Heart left ventricle (tissue), 13 donors: ENCODE results near the gene SPPL2B.

Experiments used
- POLR2A ChIP-seq, 2 donors: fragments of 450-650 bp; IDR thresholded peaks; one replicate each; pipeline ENCODE4 v1.6.1; 2017; ENCODE audit warnings: antibody characterized with exemption in 2 of 2, mild to moderate bottlenecking in 2 of 2, moderate library complexity in 2 of 2
- TF ChIP-seq, protein P1 (sequence below), 12 donors: fragments of 200-600 bp; sonication (generic) in 4 of 12; IDR thresholded peaks; one replicate each; pipeline versions ENCODE4 v1.5.0 to v1.8.0; 2018 to 2022; ENCODE audit warnings: antibody characterized with exemption in 12 of 12, mild to moderate bottlenecking in 5 of 12
- donor health status: ischemic (EF 13 %, LVEDD 7.1; RV severe dilation, severe dysfunction).
- donor health status: DM: no; HTN: yes; CAD: no.
- donor health status: DM: no; HTN: no; CAD: no.
- donor health status: ischemic (EF 25% LVEDD 6.9; RV normal size, moderate dysfunction).
- donor health status: ischemic (EF 25% LVEDD 5.7; RV mildly dilated, moderate dysfunction).
- donor health status: ischemic (EF 35%, LVEDD 5.7; RV mildly dilated, moderate dysfunction).
- donor health status: nonischemic (EF 11% LVEDD 7.7; RV severe dilation, severe dysfunction).
- donor health status: DM: yes; HTN: yes; CAD: no.
- donor health status: PGD.
- donor health status: ischemic (EF 29% LVEDD 5.4; RV normal size, mild dysfunction).
- donor health status: nonischemic (EF 23%, LVEDD 6.1; RV moderate dilation, normal function).

DNA sequence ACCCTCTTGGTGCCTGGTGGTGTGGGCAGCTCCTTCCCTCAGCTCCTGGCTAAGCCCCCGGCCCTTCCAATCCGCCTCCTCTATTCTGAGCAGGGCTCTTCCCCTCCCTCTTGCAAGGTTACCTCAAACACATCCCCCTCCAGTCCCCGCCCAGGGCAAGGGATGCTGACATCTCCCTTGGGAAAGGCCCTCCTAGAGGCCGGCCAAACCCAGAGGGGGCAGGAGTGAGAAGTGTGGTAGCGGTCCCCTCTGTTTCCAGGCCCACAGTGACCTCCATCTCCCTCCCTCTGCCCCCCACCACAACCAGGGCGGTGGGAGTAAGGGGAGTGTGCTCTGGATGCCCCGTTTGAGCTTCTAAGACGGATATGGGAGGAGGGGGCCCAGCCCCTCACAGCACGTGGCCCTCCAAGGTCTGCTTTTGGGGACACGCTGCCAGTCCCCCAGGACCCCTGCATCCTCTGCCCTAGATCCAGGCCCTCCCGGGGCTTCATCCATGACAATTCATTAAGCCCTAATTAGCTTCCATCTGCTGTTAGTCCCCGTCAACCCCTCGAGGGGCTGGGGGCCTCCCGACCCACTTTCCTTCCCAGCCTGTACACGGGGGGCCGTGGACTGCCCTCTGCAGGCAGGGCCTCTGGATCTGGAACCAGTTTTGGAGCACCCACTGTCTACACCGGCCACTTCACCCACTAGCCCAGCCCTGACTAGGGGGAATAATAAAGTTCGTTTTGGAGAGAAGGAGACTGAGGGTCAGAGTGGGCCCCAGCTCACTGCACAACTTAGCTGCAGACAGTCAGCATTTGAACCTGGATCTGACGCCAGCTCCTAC is 22.8 kb upstream of the SPPL2B start:
- TF ChIP-seq, protein P1, sequence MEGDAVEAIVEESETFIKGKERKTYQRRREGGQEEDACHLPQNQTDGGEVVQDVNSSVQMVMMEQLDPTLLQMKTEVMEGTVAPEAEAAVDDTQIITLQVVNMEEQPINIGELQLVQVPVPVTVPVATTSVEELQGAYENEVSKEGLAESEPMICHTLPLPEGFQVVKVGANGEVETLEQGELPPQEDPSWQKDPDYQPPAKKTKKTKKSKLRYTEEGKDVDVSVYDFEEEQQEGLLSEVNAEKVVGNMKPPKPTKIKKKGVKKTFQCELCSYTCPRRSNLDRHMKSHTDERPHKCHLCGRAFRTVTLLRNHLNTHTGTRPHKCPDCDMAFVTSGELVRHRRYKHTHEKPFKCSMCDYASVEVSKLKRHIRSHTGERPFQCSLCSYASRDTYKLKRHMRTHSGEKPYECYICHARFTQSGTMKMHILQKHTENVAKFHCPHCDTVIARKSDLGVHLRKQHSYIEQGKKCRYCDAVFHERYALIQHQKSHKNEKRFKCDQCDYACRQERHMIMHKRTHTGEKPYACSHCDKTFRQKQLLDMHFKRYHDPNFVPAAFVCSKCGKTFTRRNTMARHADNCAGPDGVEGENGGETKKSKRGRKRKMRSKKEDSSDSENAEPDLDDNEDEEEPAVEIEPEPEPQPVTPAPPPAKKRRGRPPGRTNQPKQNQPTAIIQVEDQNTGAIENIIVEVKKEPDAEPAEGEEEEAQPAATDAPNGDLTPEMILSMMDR (IDR thresholded peaks at IDR 0.05): no peak
- no peak for TF ChIP-seq POLR2A (IDR thresholded peaks at IDR 0.05)
